Small intestine (tissue), 7 donors: ENCODE measurements around the gene LRRC7. TPM values are rescaled to one million over a fixed set of nuclear protein-coding genes. Genes with fewer than 3 reads are reported as not detected.
"Not testable (repeated sequence)": the region's sequence is repeated elsewhere in the genome, so short reads cannot be mapped to it uniquely, and the experiment has no call there.

Source experiments
- DNase-seq, 2 donors: peaks; one replicate each; pipeline versions ENCODE4 v3.0.0 to v3.0.0-alpha.2; 2013
- FAIRE-seq: peaks from 2 replicates; lab custom pipeline; 2012; peaks lifted over from hg19 to GRCh38; lab: Jason Lieb, UNC
- H3K27ac ChIP-seq, 3 donors: one replicate each; pipeline ENCODE4 v1.5.1; 2013; ENCODE audit warnings: low read length in 2 of 3, mild to moderate bottlenecking in 2 of 3, control low read depth in 1 of 3, inconsistent platforms in 1 of 3, low read depth in 1 of 3, moderate library complexity in 1 of 3
- H3K27me3 ChIP-seq, 3 donors: one replicate each; pipeline ENCODE4 v1.6.1; 2013; ENCODE audit warnings: low read length in 3 of 3, inconsistent platforms in 1 of 3; ENCODE audit not compliant: control insufficient read depth in 3 of 3, insufficient read depth in 3 of 3
- H3K36me3 ChIP-seq, 3 donors: one replicate each; pipeline ENCODE4 v1.6.1; 2013; ENCODE audit warnings: low read length in 3 of 3, inconsistent platforms in 1 of 3, low read depth in 1 of 3, mild to moderate bottlenecking in 1 of 3, moderate library complexity in 1 of 3; ENCODE audit not compliant: control insufficient read depth in 3 of 3, insufficient read depth in 2 of 3
- H3K4me1 ChIP-seq, 3 donors: one replicate each; pipeline ENCODE4 v1.6.1; 2013; ENCODE audit warnings: low read length in 2 of 3, inconsistent platforms in 1 of 3, low read depth in 1 of 3, mild to moderate bottlenecking in 1 of 3, moderate library complexity in 1 of 3; ENCODE audit not compliant: control insufficient read depth in 3 of 3, insufficient read depth in 2 of 3
- H3K4me3 ChIP-seq, 3 donors: one replicate each; pipeline ENCODE4 v1.5.1; 2013; ENCODE audit warnings: low read length in 3 of 3, control low read depth in 1 of 3, inconsistent platforms in 1 of 3, low read depth in 1 of 3, mild to moderate bottlenecking in 1 of 3, moderate library complexity in 1 of 3
- H3K9me3 ChIP-seq, 2 donors: one replicate each; pipeline ENCODE4 v1.6.1; 2013; ENCODE audit warnings: low read depth in 1 of 2, low read length in 1 of 2; ENCODE audit not compliant: control insufficient read depth in 2 of 2, insufficient read depth in 1 of 2
- WGBS, 3 donors: extraction: QIAGEN DNeasy Blood & Tissue Kit; methylation state at CpG; one replicate each; pipeline ENCODE4 v1.1.7; 2013; 5-methylcytosine and 5-hydroxymethylcytosine counted together
- polyA plus RNA-seq, 4 donors: library from polyadenylated mRNA; stranded (reverse) in 3 of 4; unstranded in 1 of 4; fragments of 200-250 nt in 3 of 4; fragments of 120-200 nt in 1 of 4; gene quantifications; one replicate each; pipeline versions ENCODE4 v1.2.1 to v1.2.3, GENCODE V29; 2013
- donor health status: healthy with polysubstance abuse.
- donor health status: control.
- donor health status: control.
- donor health status: Bipolar disorder and iron deficiency.
- donor health status: healthy.

The LRRC7 gene
- polyA plus RNA-seq, 4 donors: 0.33 to 2.2 TPM; not detected in 2

GRCh38 chr1:69852706-69853105 lies 285.0 kb downstream of the LRRC7 start:
- Histone ChIP-seq H3K36me3 (no peaks in the 10 kb centered on the region), H3K4me1 (no peaks in the 10 kb centered on the region), H3K27ac (no peak overlapping the region), H3K4me3 (no peak overlapping the region), H3K27me3 (no peaks in the 10 kb centered on the region), H3K9me3 (no peaks in the 10 kb centered on the region)
- DNase-seq (no peak), FAIRE-seq (no peak)

DNA sequence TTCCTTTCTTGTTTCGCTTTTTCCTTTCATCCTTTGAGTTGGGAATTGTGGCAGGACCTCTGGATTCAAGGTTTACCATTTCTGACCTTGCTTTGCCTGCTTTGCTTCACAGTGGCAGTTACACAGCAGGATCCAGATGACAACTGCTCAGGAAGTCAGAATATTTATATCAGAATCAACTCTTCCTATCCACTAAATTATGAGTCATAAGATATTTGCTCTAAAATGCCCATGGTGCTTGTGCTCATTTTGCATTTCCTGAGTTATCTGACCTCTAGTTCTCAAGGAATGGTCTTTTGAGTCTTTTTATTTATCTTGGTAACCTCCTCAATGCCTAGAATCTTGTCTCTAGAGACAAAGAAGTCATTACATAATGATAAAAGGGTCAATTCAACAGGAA lies 290.8 kb downstream of the LRRC7 start:
- no peak for DNase-seq
- Histone ChIP-seq H3K4me1 (no peaks in the 10 kb centered on the region), H3K9me3 (no peaks in the 10 kb centered on the region), H3K27me3 (no peaks in the 10 kb centered on the region), H3K36me3 (no peaks in the 10 kb centered on the region), H3K4me3 (no peak overlapping the region), H3K27ac (no peak overlapping the region)
- FAIRE-seq: no peak
- WGBS, 3 donors: 46 to 64% (median 52%) methylated on average over 1 of the region's 1 CpG

DNA sequence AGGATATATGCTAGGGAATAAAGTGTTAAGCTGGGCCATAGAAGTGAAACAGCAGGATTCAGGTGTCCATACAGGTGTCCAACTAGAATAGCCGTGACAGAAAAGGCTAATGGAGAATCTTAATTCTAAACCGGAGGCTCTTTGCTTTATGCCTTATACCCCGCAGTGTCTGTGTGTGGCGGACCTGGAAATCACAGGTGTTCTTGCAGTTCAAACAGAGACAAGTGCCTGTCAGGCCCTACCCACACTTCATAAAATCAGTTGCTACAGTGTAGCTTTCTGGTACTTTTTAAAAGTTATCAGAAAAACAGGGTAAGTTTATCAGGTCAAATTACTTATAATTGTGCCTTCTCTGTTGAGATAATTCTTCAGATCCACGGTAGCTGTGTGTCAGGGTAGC lies 293.9 kb downstream of the LRRC7 start:
- Histone ChIP-seq H3K9me3 (no peaks in the 10 kb centered on the region), H3K27me3 (no peaks in the 10 kb centered on the region), H3K36me3 (no peaks in the 10 kb centered on the region), H3K4me1 (no peaks in the 10 kb centered on the region), H3K27ac (no peak overlapping the region), H3K4me3 (no peak overlapping the region)
- FAIRE-seq (no peak), DNase-seq (no peak)
- WGBS, 3 donors: 77 to 78% (median 78%) methylated on average over 5 of the region's 5 CpGs

GRCh38 chr1:69862906-69863305 lies 295.2 kb downstream of the LRRC7 start:
- H3K9me3 ChIP-seq: no peaks in the 10 kb centered on the region
- no peaks in the 10 kb centered on the region for H3K36me3 ChIP-seq
- no peaks in the 10 kb centered on the region for H3K4me1 ChIP-seq
- 89 to 97% (median 92%) methylated on average over 1 of the region's 1 CpG for WGBS, 3 donors
- no peak overlapping the region for H3K4me3 ChIP-seq
- H3K27ac ChIP-seq: no peak overlapping the region
- FAIRE-seq (no peak), DNase-seq (no peak)
- H3K27me3 ChIP-seq: no peaks in the 10 kb centered on the region

GRCh38 chr1:69863704-69864103 lies 296.0 kb downstream of the LRRC7 start:
- 21 to 60% (median 22%) methylated on average over 1 of the region's 1 CpG for WGBS, 3 donors
- no peak overlapping the region for H3K4me3 ChIP-seq
- FAIRE-seq (no peak), DNase-seq (no peak)
- no peaks in the 10 kb centered on the region for H3K9me3 ChIP-seq
- H3K27ac ChIP-seq: no peak overlapping the region
- H3K36me3 ChIP-seq: no peaks in the 10 kb centered on the region
- no peaks in the 10 kb centered on the region for H3K4me1 ChIP-seq
- no peaks in the 10 kb centered on the region for H3K27me3 ChIP-seq

DNA sequence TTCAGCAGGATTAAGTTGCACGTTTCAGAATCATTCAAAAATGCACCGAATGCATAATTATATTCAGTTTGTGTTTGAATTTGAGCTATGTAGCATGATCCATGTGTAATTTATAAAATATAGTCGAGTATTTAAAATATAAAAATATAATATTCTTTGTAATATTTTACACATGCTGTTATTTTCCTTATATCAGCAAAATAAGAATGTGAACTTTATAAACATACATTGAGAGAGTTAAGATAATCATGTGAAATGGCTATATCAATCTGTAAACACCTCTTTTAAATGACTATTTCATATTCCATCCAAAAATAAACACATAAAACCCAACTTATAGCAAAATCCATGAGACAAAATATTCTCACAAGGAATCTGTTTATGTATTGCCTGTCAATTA lies 303.7 kb downstream of the LRRC7 start:
- FAIRE-seq: no peak
- Histone ChIP-seq H3K36me3 (no peaks in the 10 kb centered on the region), H3K4me1 (no peaks in the 10 kb centered on the region), H3K27me3 (no peaks in the 10 kb centered on the region), H3K4me3 (no peak overlapping the region), H3K9me3 (no peaks in the 10 kb centered on the region), H3K27ac (no peak overlapping the region)
- 46 to 54% (median 51%) methylated on average over 3 of the region's 3 CpGs for WGBS, 3 donors
- DNase-seq: no peak

DNA sequence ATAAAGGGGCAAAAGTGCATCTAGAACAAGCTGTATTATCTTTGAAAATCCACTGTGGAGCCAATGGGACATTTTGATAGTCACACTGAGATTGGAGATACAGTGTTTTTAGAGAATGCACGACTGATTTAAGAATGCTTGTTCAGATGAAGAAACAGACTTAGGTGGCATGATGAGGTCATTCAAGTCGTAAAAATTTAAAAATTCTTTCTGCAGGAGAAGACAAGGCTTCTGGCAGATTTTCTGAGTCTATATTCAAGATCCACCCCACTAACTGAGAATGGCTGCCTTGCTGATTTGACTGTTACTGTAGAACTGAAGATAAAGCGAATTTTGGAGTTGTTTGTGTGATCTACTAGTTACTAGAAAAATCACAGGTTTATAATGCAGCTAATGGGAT lies 310.6 kb downstream of the LRRC7 start:
- DNase-seq (no peak), FAIRE-seq (no peak)
- 40 to 68% (median 44%) methylated on average over 3 of the region's 3 CpGs for WGBS, 3 donors
- H3K27me3 ChIP-seq: no peaks in the 10 kb centered on the region
- H3K4me1 ChIP-seq: no peaks in the 10 kb centered on the region
- no peaks in the 10 kb centered on the region for H3K36me3 ChIP-seq
- no peaks in the 10 kb centered on the region for H3K9me3 ChIP-seq
- H3K27ac ChIP-seq: no peak overlapping the region
- H3K4me3 ChIP-seq: no peak overlapping the region

GRCh38 chr1:69888016-69888415 lies 320.3 kb downstream of the LRRC7 start:
- not testable (repeated sequence) for H3K4me3 ChIP-seq, H3K9me3 ChIP-seq, DNase-seq, H3K36me3 ChIP-seq, H3K4me1 ChIP-seq, H3K27me3 ChIP-seq, FAIRE-seq, H3K27ac ChIP-seq
- 78 to 88% (median 87%) methylated on average over 10 to 13 of the region's 14 CpGs for WGBS, 3 donors

- Histone ChIP-seq H3K27ac (no peak overlapping the region), H3K27me3 (no peaks in the 10 kb centered on the region), H3K4me3 (no peak overlapping the region), H3K9me3 (peaks cover 0 to 6% of the 10 kb centered on the region in 2 donors), H3K4me1 (no peaks in the 10 kb centered on the region), H3K36me3 (no peaks in the 10 kb centered on the region)
- WGBS, 3 donors: 74 to 78% (median 75%) methylated on average over 1 of the region's 1 CpG
- no peak for FAIRE-seq
- no peak for DNase-seq
Measured at GRCh38 chr1:69888657-69889056, 320.9 kb downstream of the LRRC7 start.
